HEK293 (cell line): ENCODE results near the gene ASCL2.

Source experiments
- CTCF ChIA-PET: fragments of 350-600 bp; formaldehyde crosslinking; extraction: SDS; loops from one replicate; lab custom pipeline; 2021; ENCODE audit warnings: antibody characterized with exemption; lab: Yijun Ruan, JAX
- POLR2A ChIA-PET: fragments of 300-600 bp; formaldehyde crosslinking; extraction: SDS; loops from one replicate; lab custom pipeline; 2020; ENCODE audit warnings: antibody characterized with exemption, inconsistent platforms; lab: Yijun Ruan, JAX
- H3K27ac ChIP-seq: fragments of 200-500 bp; sonication (Bioruptor generic); 2 replicates; pipeline ENCODE4 v1.5.1; 2014; ENCODE audit warnings: low read depth, low read length, control low read depth, inconsistent platforms; ENCODE audit errors: extremely low read depth
- H3K36me3 ChIP-seq, 2 experiments: fragments of 200-500 bp in 1 of 2; sonication (Bioruptor generic) in 1 of 2; 1 replicate in 1 of 2; 2 replicates in 1 of 2; pipeline ENCODE4 v1.5.1; 2014 to 2017; ENCODE audit warnings: inconsistent platforms in 2 of 2, low read length in 2 of 2; ENCODE audit not compliant: control insufficient read depth in 2 of 2, insufficient read depth in 1 of 2
- H3K4me1 ChIP-seq: fragments of 200-500 bp; sonication (Bioruptor generic); 2 replicates; pipeline ENCODE4 v1.5.1; 2014; ENCODE audit warnings: mild to moderate bottlenecking, low read length, inconsistent platforms; ENCODE audit not compliant: control insufficient read depth, insufficient read depth
- H3K4me3 ChIP-seq: 2 replicates; pipeline ENCODE4 v1.5.1; 2011; ENCODE audit warnings: low read depth, mild to moderate bottlenecking, control low read depth, low read length, moderate library complexity
- H3K9me3 ChIP-seq: fragments of 200-500 bp; sonication (Bioruptor generic); 2 replicates; pipeline ENCODE4 v1.5.1; 2014; ENCODE audit warnings: low read depth, low read length, inconsistent platforms; ENCODE audit not compliant: control insufficient read depth, insufficient read depth
- EGR2 ChIP-seq: fragments of 450-650 bp; formaldehyde crosslinking; IDR thresholded peaks from 2 replicates; pipeline ENCODE4 v1.5.1; 2016; ENCODE audit warnings: low read depth, missing biosample characterization, missing genetic modification characterization
- GLI4 ChIP-seq: fragments of 450-650 bp; formaldehyde crosslinking; IDR thresholded peaks from 2 replicates; pipeline ENCODE4 v1.5.1; 2016; ENCODE audit warnings: missing biosample characterization, missing genetic modification characterization
- GLIS1 ChIP-seq: fragments of 450-650 bp; formaldehyde crosslinking; IDR thresholded peaks from 2 replicates; pipeline ENCODE4 v1.5.1; 2016; ENCODE audit warnings: missing biosample characterization, missing genetic modification characterization
- KLF1 ChIP-seq: fragments of 450-650 bp; formaldehyde crosslinking; IDR thresholded peaks from 2 replicates; pipeline ENCODE4 v1.5.1; 2016; ENCODE audit warnings: missing biosample characterization, missing genetic modification characterization
- REST ChIP-seq: fragments of 450-650 bp; formaldehyde crosslinking; IDR thresholded peaks from 2 replicates; pipeline ENCODE4 v1.5.1; 2016; ENCODE audit warnings: missing biosample characterization, missing genetic modification characterization
- SALL2 ChIP-seq: fragments of 450-650 bp; formaldehyde crosslinking; IDR thresholded peaks from 2 replicates; pipeline ENCODE4 v1.5.0; 2017; ENCODE audit warnings: missing biosample characterization, mild to moderate bottlenecking, missing genetic modification characterization, borderline replicate concordance
- TSHZ1 ChIP-seq: fragments of 450-650 bp; formaldehyde crosslinking; IDR thresholded peaks from 2 replicates; pipeline ENCODE4 v1.5.1; 2016; ENCODE audit warnings: missing biosample characterization, missing genetic modification characterization, borderline replicate concordance
- ZFHX2 ChIP-seq: fragments of 450-650 bp; formaldehyde crosslinking; conservative IDR thresholded peaks from 2 replicates; pipeline ENCODE4 v1.5.1; 2016; ENCODE audit warnings: missing biosample characterization, missing genetic modification characterization
- ZNF121 ChIP-seq: fragments of 450-650 bp; formaldehyde crosslinking; IDR thresholded peaks from 2 replicates; pipeline ENCODE4 v1.5.1; 2016; ENCODE audit warnings: missing biosample characterization, missing genetic modification characterization
- ZNF155 ChIP-seq: fragments of 450-650 bp; formaldehyde crosslinking; IDR thresholded peaks from 2 replicates; pipeline ENCODE4 v1.5.1; 2016; ENCODE audit warnings: missing biosample characterization, missing genetic modification characterization
- ZNF214 ChIP-seq: fragments of 450-650 bp; formaldehyde crosslinking; IDR thresholded peaks from 2 replicates; pipeline ENCODE4 v1.5.1; 2017; ENCODE audit warnings: missing biosample characterization, mild to moderate bottlenecking, missing genetic modification characterization, borderline replicate concordance
- ZNF280D ChIP-seq: fragments of 450-650 bp; formaldehyde crosslinking; IDR thresholded peaks from 2 replicates; pipeline ENCODE4 v1.5.1; 2016; ENCODE audit warnings: missing biosample characterization, missing genetic modification characterization
- ZNF394 ChIP-seq: fragments of 450-650 bp; formaldehyde crosslinking; IDR thresholded peaks from 2 replicates; pipeline ENCODE4 v1.5.1; 2016; ENCODE audit warnings: missing biosample characterization, missing genetic modification characterization, mild to moderate bottlenecking, moderate library complexity, borderline replicate concordance
- ZNF514 ChIP-seq: fragments of 450-650 bp; formaldehyde crosslinking; IDR thresholded peaks from 2 replicates; pipeline ENCODE4 v1.5.1; 2016; ENCODE audit warnings: missing biosample characterization, missing genetic modification characterization
- ZNF621 ChIP-seq: fragments of 450-650 bp; formaldehyde crosslinking; IDR thresholded peaks from 2 replicates; pipeline ENCODE4 v1.5.1; 2017; ENCODE audit warnings: missing biosample characterization, missing genetic modification characterization
- ZNF623 ChIP-seq: fragments of 450-650 bp; formaldehyde crosslinking; IDR thresholded peaks from 2 replicates; pipeline ENCODE4 v1.5.1; 2016; ENCODE audit warnings: missing biosample characterization, missing genetic modification characterization
- ZNF658 ChIP-seq: fragments of 450-650 bp; formaldehyde crosslinking; IDR thresholded peaks from 2 replicates; pipeline ENCODE4; 2016; ENCODE audit warnings: missing biosample characterization, missing genetic modification characterization
- ZNF76 ChIP-seq: fragments of 450-650 bp; formaldehyde crosslinking; IDR thresholded peaks from 2 replicates; pipeline ENCODE4; 2016; ENCODE audit warnings: low read depth, missing biosample characterization, missing genetic modification characterization, borderline replicate concordance
- ZSCAN5A ChIP-seq: fragments of 450-650 bp; formaldehyde crosslinking; IDR thresholded peaks from 2 replicates; pipeline ENCODE4 v1.5.1; 2016; ENCODE audit warnings: missing biosample characterization, missing genetic modification characterization

ASCL2 gene

GRCh38 chr11:2271327-2272227 lies 1.2 kb upstream of the ASCL2 start:
- H3K9me3 ChIP-seq: no peaks in the 10 kb centered on the region
- TF ChIP-seq ZNF155 (tag by site-specific recombination): no peak
- TF ChIP-seq ZNF121 (tag by site-specific recombination): no peak
- TF ChIP-seq ZNF658 (tag by site-specific recombination): no peak
- TF ChIP-seq ZNF514: no peak
- no peak for TF ChIP-seq KLF1
- no peak for TF ChIP-seq GLIS1 (tag by site-specific recombination)
- TF ChIP-seq ZNF214 (tag by site-specific recombination): no peak
- no peak for TF ChIP-seq ZSCAN5A
- TF ChIP-seq ZNF623 (tag by site-specific recombination): no peak
- TF ChIP-seq EGR2 (tag by site-specific recombination): no peak
- TF ChIP-seq ZNF394: no peak
- TF ChIP-seq TSHZ1 (tag by site-specific recombination): no peak
- TF ChIP-seq REST: no peak
- TF ChIP-seq SALL2 (tag by site-specific recombination): no peak
- TF ChIP-seq ZNF621 (tag by site-specific recombination): no peak
- no peak for TF ChIP-seq ZNF280D (tag by site-specific recombination)
- TF ChIP-seq ZFHX2 (tag by site-specific recombination): no peak
- no peak for TF ChIP-seq ZNF76 (tag by site-specific recombination)
- TF ChIP-seq GLI4 (tag by site-specific recombination): no peak
- CTCF ChIA-PET: no interaction called here
- no peak overlapping the region for H3K4me3 ChIP-seq
- H3K36me3 ChIP-seq: no peaks in the 10 kb centered on the region
- no peaks in the 10 kb centered on the region for H3K4me1 ChIP-seq
- H3K27ac ChIP-seq: no peak overlapping the region
- POLR2A ChIA-PET: no interaction called here
